ENCODE results near the gene LRRN4. TPM values are rescaled to one million over a fixed set of nuclear protein-coding genes. Genes with fewer than 3 reads are reported as not detected.

LRRN4 gene
- total and polyA plus RNA-seq, 2 of the 8 experiments (the other 6 are each of a cell fraction or from before 2014, with no cell fraction given), result 0.21 to 0.89 TPM

- H3K79me1 ChIP-seq (ENCODE audit: low read depth, low read length), result no peaks in the 10 kb centered on the region
- no peak overlapping the region for H4K5ac ChIP-seq (ENCODE audit: insufficient read length, low read depth, low read length)
- no peak overlapping the region for H3K23ac ChIP-seq (ENCODE audit: insufficient read length)
- no peak overlapping the region for H3K27ac ChIP-seq (ENCODE audit: low read depth, low read length)
- no peak overlapping the region for H2BK15ac ChIP-seq (ENCODE audit: low read length)
- H2BK20ac ChIP-seq (ENCODE audit: low read length), result no peak overlapping the region
- H4K91ac ChIP-seq (replicated peaks; ENCODE audit: insufficient read length, low read length), result no peak overlapping the region
- H4K8ac ChIP-seq (ENCODE audit: extremely low read depth, insufficient read depth, low read length), result no peak overlapping the region
- no peak overlapping the region for H2BK5ac ChIP-seq (ENCODE audit: low read depth, low read length)
- FAIRE-seq (no peak), DNase-seq (ENCODE audit: low read depth in 1 of 2, low spot score in 2 of 2) (no peak)
- ChIA-PET CTCF (ENCODE audit: partially characterized antibody) (no interaction called here), POLR2A (ENCODE audit: partially characterized antibody) (interaction anchor here (1.1 kb wide), 1 partner anchor 134 kb away, joined by 3 read pairs; no protein-coding TSS in a partner anchor)
- no peak overlapping the region for H3K9ac ChIP-seq (replicated peaks in 1 of 4; ENCODE audit: extremely low read depth in 1 of 4, low read depth in 3 of 4, low read length in 3 of 4)
- H3K56ac ChIP-seq (replicated peaks; ENCODE audit: insufficient read length, low read depth, low read length), result no peak overlapping the region
- no peak overlapping the region for H3K4ac ChIP-seq (replicated peaks; ENCODE audit: insufficient read length, low read depth, low read length)
- H3K4me2 ChIP-seq (ENCODE audit: insufficient read depth in 1 of 2, low read depth in 2 of 2, low read length in 2 of 2), result no peak overlapping the region
- no peak overlapping the region for H3K14ac ChIP-seq (ENCODE audit: insufficient read length)
- no peaks in the 10 kb centered on the region for H3K79me2 ChIP-seq (ENCODE audit: control insufficient read depth in 1 of 2, insufficient read depth in 2 of 2, low read length in 2 of 2)
- H3K36me3 ChIP-seq (ENCODE audit: control insufficient read depth in 2 of 4, insufficient read depth in 4 of 4, low read length in 3 of 4), result peaks cover 0 to 8% (median 2%) of the 10 kb centered on the region in 4 experiments; a peak in 6 of 8 replicates
- no peaks in the 10 kb centered on the region for H3K27me3 ChIP-seq (replicated peaks in 1 of 4; ENCODE audit: control insufficient read depth in 3 of 4, extremely low read depth in 1 of 4, insufficient read depth in 3 of 4, low read length in 3 of 4)
- no peak overlapping the region for H3K18ac ChIP-seq (ENCODE audit: extremely low read depth, low read length)
- H4K20me1 ChIP-seq (replicated peaks in 1 of 2; ENCODE audit: control insufficient read depth in 1 of 2, insufficient read depth in 2 of 2, low read length in 2 of 2), result no peaks in the 10 kb centered on the region
- H2AFZ ChIP-seq (ENCODE audit: low read length), result no peak overlapping the region
- H3K9me3 ChIP-seq (ENCODE audit: insufficient read depth in 2 of 2, low read depth in 1 of 2, low read length in 1 of 2), result no peaks in the 10 kb centered on the region
- no peak overlapping the region for H2BK12ac ChIP-seq (ENCODE audit: low read depth, low read length)
- no peaks in the 10 kb centered on the region for H3K23me2 ChIP-seq (ENCODE audit: low read depth, low read length)
- no peak overlapping the region for H2BK120ac ChIP-seq (replicated peaks; ENCODE audit: low read depth, low read length)
- no peak overlapping the region for H2AK5ac ChIP-seq (ENCODE audit: low read depth, low read length)
- H3K4me1 ChIP-seq (replicated peaks in 1 of 4; ENCODE audit: control insufficient read depth in 3 of 4, insufficient read depth in 4 of 4, low read length in 3 of 4), result no peaks in the 10 kb centered on the region
- 77% methylated on average over 1 of the region's 1 CpG; no CpG with 5 or more reads in 1 of the 2 experiments for WGBS, 2 experiments (ENCODE audit: extremely low coverage in 1 of 2, insufficient coverage in 1 of 2, insufficient read length in 1 of 2, insufficient replicate concordance in 2 of 2, low coverage in 1 of 2, low lambda C conversion rate in 2 of 2, missing lambda C conversion rate in 1 of 2)
- no peak overlapping the region for H3K4me3 ChIP-seq (ENCODE audit: extremely low read depth in 1 of 4, insufficient read depth in 2 of 4, low read depth in 3 of 4, low read length in 4 of 4)
These were observed 49.4 kb upstream of the LRRN4 start for GRCh38 chr20:6103301-6103700.

All from H1 (cell line).